GM21515 (cell line): ENCODE results near the gene SMARCAL1.

Experiments
- ATAC-seq: cut with Tn5 transposase; IDR thresholded peaks from one replicate; pipeline ENCODE4 v1.9.1; 2021; ENCODE audit not compliant: unreplicated experiment

SMARCAL1 gene

DNA sequence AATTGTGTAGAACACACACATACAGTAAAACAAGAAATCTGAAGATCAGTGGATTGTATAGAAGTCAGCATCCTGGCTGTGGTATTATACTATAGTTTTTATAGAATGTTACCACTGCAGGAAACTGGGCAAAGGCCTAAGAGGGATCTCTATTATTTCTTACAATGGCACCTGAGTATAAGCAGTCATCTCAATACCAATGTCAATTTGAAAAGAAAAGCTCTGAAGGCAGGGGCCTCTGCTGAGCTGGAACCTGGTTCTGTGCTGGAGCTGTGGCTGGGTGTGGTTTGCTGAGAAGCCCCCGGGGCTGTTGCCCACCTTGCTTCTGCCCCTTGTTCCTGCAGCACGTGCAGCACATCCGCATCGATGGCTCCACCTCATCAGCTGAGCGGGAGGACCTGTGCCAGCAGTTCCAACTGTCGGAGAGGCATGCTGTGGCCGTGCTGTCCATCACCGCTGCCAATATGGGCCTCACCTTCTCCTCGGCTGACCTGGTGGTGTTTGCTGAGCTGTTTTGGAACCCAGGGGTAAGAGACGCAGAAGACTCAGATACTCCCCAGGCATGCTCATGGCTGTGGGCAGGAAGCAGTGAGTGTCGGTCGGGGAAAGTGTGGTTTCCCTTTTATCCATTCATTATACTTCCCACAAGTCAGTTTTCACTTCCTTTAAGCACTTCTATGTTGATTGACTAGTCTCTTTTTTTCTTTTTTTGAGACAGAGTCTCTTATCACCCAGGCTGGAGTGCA lies 62.8 kb downstream of the SMARCAL1 start:
- peak; percentile 72 for ATAC-seq

DNA sequence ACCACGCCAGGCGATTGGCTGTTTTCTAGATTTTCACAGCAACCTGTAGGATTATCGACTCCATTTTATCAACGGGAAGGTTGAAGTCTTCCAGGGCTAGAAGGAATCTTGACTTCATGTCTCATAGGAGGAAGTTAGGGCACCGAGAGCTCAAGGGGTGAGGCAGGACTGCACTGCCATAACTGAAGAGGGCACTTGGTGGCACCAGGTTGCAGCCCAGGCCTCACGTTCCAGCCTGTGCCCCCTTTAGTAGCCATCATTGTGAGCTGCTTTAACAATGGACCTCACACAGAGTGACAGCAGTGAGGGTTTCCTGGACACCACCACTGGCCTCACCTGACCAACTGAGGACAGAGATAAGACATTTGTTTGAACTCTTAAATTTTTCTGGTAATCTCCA lies 63.5 kb downstream of the SMARCAL1 start:
- ATAC-seq, result no peak

- no peak for ATAC-seq
Observed at GRCh38 chr2:216477283-216478035, 65.2 kb downstream of the SMARCAL1 start.

GRCh38 chr2:216478151-216478550 lies 65.9 kb downstream of the SMARCAL1 start:
- no peak for ATAC-seq

DNA sequence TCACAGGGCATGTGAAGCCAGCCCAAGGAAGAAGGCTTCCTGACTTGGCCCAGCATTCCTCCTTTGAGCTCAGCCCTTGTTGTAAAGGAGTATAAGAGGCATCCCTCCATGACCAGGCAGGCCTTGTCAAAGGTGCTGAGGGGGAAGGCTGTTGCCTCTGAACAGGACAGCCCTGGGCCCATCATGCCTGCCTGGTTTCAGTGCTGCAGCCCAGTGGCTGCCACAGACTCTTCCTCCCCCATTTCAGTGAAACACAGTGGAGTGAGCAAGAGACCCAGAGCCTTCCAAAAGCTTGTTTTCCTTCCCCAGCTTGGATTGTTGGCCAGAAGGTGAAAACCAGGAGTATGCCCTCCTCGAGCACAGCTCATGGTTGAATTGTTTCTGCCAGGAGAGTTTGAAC lies 66.5 kb downstream of the SMARCAL1 start:
- ATAC-seq, result no peak

GRCh38 chr2:216480221-216480620 lies 67.9 kb downstream of the SMARCAL1 start:
- no peak for ATAC-seq

GRCh38 chr2:216482640-216483039 lies 70.4 kb downstream of the SMARCAL1 start:
- no peak for ATAC-seq

- ATAC-seq, result no peak
Observed at GRCh38 chr2:216485237-216485636, 73.0 kb downstream of the SMARCAL1 start.

- ATAC-seq, result no peak
Observed at GRCh38 chr2:216485745-216486144, 73.5 kb downstream of the SMARCAL1 start.

DNA sequence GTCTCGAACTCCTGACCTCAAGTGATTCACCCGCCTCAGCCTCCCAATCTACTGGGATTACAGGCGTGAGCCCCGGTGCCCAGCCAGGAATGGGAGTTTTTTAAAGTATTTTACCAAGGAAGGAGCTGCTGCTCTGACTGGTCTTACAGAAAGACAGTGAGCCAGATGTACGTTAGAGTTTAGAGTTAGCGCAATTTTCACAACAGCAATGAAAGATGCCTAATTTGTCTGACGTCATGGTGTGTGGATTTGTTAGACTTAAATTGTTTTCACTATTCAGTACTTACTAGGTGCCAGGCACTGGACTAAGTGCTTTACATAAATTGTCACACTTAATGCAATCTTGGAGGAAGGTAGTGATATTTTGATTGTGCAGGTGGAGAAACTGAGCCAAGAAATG lies 74.0 kb downstream of the SMARCAL1 start:
- ATAC-seq, result no peak

DNA sequence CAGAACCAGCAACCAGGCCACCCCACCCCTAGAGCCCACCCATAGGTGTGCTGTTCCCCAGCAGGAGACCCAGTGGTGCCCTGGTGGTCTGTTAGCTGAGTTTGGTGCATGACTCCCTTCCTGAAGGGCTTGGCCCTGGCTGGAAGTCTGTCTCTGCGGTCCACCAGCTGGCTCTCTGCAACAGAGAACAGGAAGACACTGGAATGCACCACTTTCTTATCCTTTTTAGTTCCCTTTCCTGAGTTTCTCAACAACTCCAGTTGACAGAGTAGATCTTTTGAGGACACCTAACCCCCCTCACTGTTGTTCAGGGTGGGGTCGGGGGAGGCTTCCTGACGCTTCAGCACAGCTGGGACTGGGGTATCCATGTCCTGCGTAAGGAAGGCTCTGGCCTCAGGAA lies 74.4 kb downstream of the SMARCAL1 start:
- ATAC-seq, result no peak

DNA sequence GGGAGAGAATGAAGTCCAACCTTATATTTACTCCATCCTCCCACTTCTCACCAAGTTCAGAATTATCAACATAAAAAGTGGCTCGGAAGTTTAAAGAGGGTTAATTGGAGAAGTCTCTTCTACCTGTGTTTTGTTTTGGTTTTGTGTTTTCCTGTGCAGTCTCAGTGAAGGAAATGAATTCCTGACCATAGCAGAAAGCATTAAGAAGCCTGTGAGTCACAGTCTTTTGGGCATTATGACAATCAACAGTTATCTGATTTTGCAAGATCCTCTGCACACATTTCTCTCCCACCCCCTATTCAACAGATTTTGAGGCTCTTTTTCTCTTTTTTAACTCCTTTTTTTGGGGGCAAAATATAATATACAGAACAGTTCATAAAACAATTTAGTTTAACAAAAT lies 77.8 kb downstream of the SMARCAL1 start:
- ATAC-seq, result no peak

DNA sequence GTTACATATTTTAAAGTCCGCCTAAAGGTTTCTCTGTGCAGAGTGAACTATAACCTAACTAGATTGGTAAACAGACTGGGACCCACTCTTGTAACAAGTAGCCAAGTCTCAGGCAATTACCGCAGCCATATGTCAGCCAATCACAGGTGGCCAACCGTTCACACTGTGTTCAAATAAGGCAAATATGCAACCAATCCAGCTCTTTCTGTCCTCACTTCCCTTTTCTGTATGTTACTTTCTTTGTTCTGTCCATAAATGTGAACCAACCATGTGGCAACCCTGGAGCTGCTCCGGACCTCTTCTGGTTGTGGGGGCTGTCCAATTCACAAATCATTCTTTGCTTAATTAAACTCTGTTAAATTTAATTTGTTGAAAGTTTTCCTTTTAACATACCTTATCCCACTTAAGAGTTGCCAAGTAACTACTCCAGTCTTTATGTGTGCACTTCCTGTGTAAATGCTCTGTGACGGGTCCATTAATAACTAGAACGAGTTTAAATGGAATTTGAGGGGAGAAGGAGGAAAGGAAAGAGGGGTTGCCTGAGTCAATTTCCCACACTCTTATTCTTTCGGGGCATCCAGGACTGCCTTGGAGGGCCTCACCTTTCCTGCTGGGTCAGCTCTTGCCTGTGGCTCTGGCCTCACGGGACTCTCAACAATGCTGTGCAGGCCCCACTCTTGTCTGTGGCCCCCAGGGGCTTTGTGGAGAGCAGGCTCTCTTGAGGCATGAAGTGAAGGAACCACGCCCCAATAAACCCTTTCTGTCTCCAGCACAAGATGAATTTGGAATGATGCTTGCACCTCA lies 79.7 kb downstream of the SMARCAL1 start:
- ATAC-seq, result peak; percentile 79

DNA sequence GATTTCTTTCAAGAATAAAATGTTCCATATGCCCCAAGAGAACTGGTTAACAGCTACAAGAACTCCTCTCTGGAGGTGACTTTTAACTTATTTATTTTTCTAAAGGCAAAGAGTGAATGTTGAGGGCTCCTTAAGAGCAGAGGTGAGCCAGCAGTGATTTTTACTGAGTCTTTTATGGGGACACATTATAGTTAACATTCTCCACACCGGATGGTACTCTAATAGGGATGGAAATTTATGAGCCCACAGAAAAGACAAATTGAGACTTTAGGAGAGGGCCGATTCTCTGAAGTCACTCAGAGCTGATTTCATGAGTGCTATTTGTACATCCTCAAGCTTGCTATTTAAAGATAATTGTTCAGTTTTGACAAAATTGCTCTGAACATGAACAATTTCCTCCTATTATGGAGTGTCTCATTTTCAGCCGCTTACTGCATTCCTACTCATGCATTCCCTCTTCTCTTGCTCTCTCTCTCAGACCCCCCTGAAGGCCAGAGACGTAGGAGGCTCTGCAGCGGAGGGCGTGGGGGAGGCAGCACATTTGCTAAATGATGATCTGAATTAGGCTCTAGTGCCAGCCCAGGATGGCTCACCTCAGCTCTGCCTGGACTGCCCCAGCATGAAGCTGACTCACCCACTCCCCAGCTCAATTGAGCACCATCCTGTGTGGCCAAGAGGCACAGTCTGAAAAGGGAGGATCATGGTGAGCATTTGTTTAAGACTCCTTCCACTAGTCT lies 80.5 kb downstream of the SMARCAL1 start:
- no peak for ATAC-seq

GRCh38 chr2:216493334-216493685 lies 81.0 kb downstream of the SMARCAL1 start:
- no peak for ATAC-seq

GRCh38 chr2:216495656-216496055 lies 83.4 kb downstream of the SMARCAL1 start:
- no peak for ATAC-seq

- ATAC-seq, result no peak
Observed at GRCh38 chr2:216497382-216498069, 85.2 kb downstream of the SMARCAL1 start.

DNA sequence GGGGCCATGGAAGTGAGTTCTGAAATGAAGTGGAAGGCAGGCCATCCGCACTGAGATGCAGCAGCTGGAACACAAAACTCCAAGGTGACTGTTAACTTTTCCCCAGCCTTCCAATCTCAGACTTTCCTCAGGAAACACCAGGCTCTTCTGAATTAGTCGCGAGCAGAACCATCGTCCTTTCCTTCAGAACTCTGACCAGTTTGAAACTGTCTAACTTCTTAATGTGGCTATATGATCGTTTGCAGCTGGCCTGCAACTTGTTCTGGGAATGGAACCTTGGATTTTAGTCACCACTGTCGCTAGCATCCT lies 85.7 kb downstream of the SMARCAL1 start:
- no peak for ATAC-seq

- ATAC-seq, result peak; percentile 85
Observed at GRCh38 chr2:216498379-216499352, 86.4 kb downstream of the SMARCAL1 start, which contains the start of gene RPL37A. RPL37A (plus strand) TSS chr2:216498844; CDS start chr2:216498875, 31 bp downstream.
